ENCODE results near the gene PDP2.

DNA sequence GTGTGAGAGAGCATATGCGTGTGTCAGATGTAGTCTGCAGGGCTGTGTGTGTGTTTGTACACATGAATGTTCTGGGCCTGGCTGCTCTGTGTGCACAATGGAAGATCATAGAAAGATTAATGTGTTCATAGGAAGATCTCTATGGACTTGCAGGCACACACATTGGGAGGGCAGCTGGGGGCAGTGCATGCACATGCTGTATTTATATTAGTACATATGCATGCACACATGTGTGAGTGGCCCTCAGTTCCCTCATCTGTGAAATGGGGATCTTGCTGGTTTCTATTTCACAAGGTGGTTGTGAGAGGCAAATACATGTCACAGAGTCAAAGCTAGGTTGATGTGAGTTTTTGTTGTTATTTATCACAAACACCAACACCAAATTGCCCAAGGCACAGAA is 34.0 kb upstream of the PDP2 start:
- TF ChIP-seq, protein P1, sequence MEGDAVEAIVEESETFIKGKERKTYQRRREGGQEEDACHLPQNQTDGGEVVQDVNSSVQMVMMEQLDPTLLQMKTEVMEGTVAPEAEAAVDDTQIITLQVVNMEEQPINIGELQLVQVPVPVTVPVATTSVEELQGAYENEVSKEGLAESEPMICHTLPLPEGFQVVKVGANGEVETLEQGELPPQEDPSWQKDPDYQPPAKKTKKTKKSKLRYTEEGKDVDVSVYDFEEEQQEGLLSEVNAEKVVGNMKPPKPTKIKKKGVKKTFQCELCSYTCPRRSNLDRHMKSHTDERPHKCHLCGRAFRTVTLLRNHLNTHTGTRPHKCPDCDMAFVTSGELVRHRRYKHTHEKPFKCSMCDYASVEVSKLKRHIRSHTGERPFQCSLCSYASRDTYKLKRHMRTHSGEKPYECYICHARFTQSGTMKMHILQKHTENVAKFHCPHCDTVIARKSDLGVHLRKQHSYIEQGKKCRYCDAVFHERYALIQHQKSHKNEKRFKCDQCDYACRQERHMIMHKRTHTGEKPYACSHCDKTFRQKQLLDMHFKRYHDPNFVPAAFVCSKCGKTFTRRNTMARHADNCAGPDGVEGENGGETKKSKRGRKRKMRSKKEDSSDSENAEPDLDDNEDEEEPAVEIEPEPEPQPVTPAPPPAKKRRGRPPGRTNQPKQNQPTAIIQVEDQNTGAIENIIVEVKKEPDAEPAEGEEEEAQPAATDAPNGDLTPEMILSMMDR (IDR thresholded peaks at IDR 0.05): no peak
- TF ChIP-seq EP300 (IDR thresholded peaks at IDR 0.05): no peak
- no peak for TF ChIP-seq POLR2A (IDR thresholded peaks at IDR 0.05)
